ENCODE data around the gene NLK. TPM values are rescaled to one million over a fixed set of nuclear protein-coding genes. Genes with fewer than 3 reads are reported as not detected.
"Not testable (repeated sequence)": the region's sequence is repeated elsewhere in the genome, so short reads cannot be mapped to it uniquely, and the experiment has no call there.

The NLK gene
- total RNA-seq, 1 donor from 2014 or later = 22.6 TPM

GRCh38 chr17:28177351-28177750 is 134.9 kb downstream of the NLK start:
- H3K27ac ChIP-seq = no peak overlapping the region
- ATAC-seq (no peak), DNase-seq (no peak)
- H3K4me1 ChIP-seq = no peaks in the 10 kb centered on the region
- intact Hi-C loops (cut with DNase I) = no loop called here
- no peaks in the 10 kb centered on the region for H3K27me3 ChIP-seq
- no peaks in the 10 kb centered on the region for H3K9me3 ChIP-seq
- H3K4me3 ChIP-seq = no peak overlapping the region
- TF ChIP-seq CTCF (IDR thresholded peaks at IDR 0.05) = no peak
- H3K36me3 ChIP-seq = peaks cover 22% of the 10 kb centered on the region

- DNase-seq (no peak), ATAC-seq (no peak)
- H3K36me3 ChIP-seq = peaks cover 9% of the 10 kb centered on the region
- H3K9me3 ChIP-seq = no peaks in the 10 kb centered on the region
- TF ChIP-seq CTCF (IDR thresholded peaks at IDR 0.05) = no peak
- intact Hi-C loops (cut with DNase I) = no loop called here
- H3K27ac ChIP-seq = no peak overlapping the region
- no peaks in the 10 kb centered on the region for H3K4me1 ChIP-seq
- no peak overlapping the region for H3K4me3 ChIP-seq
- H3K27me3 ChIP-seq = no peaks in the 10 kb centered on the region
These were observed 136.3 kb downstream of the NLK start for GRCh38 chr17:28178800-28179199.

GRCh38 chr17:28180449-28180848 is 138.0 kb downstream of the NLK start:
- H3K27me3 ChIP-seq = no peaks in the 10 kb centered on the region
- no peak for ATAC-seq
- TF ChIP-seq CTCF (IDR thresholded peaks at IDR 0.05) = no peak
- H3K36me3 ChIP-seq = peaks cover 10% of the 10 kb centered on the region
- H3K4me1 ChIP-seq = no peaks in the 10 kb centered on the region
- intact Hi-C loops (cut with DNase I) = no loop called here
- H3K9me3 ChIP-seq = no peaks in the 10 kb centered on the region
- DNase-seq = no peak
- no peak overlapping the region for H3K4me3 ChIP-seq
- no peak overlapping the region for H3K27ac ChIP-seq

- Histone ChIP-seq H3K36me3 (peaks cover 21% of the 10 kb centered on the region), H3K27me3 (no peaks in the 10 kb centered on the region), H3K4me3 (no peak overlapping the region), H3K9me3 (no peaks in the 10 kb centered on the region), H3K4me1 (no peaks in the 10 kb centered on the region), H3K27ac (no peak overlapping the region)
- intact Hi-C loops (cut with DNase I) = no loop called here
- DNase-seq (no peak), ATAC-seq (no peak)
- TF ChIP-seq CTCF (IDR thresholded peaks at IDR 0.05) = no peak
These were observed 139.1 kb downstream of the NLK start for GRCh38 chr17:28181568-28181967.

GRCh38 chr17:28182559-28182958 is 140.1 kb downstream of the NLK start:
- Histone ChIP-seq H3K4me3 (no peak overlapping the region), H3K36me3 (peaks cover 21% of the 10 kb centered on the region), H3K27me3 (no peaks in the 10 kb centered on the region), H3K9me3 (no peaks in the 10 kb centered on the region), H3K4me1 (no peaks in the 10 kb centered on the region), H3K27ac (no peak overlapping the region)
- no peak for DNase-seq
- no peak for ATAC-seq
- TF ChIP-seq CTCF (IDR thresholded peaks at IDR 0.05) = no peak
- intact Hi-C loops (cut with DNase I) = no loop called here

- no peak for ATAC-seq
- Histone ChIP-seq H3K9me3 (no peaks in the 10 kb centered on the region), H3K27me3 (no peaks in the 10 kb centered on the region), H3K4me1 (no peaks in the 10 kb centered on the region), H3K36me3 (peaks cover 20% of the 10 kb centered on the region), H3K27ac (no peak overlapping the region), H3K4me3 (no peak overlapping the region)
- TF ChIP-seq CTCF (IDR thresholded peaks at IDR 0.05) = no peak
- no peak for DNase-seq
- intact Hi-C loops (cut with DNase I) = no loop called here
These were observed 143.2 kb downstream of the NLK start for GRCh38 chr17:28185658-28186057.

GRCh38 chr17:28186472-28186871 is 144.0 kb downstream of the NLK start:
- H3K27me3 ChIP-seq; DNase-seq; intact Hi-C loops (cut with DNase I); H3K9me3 ChIP-seq; H3K4me3 ChIP-seq; H3K27ac ChIP-seq; H3K4me1 ChIP-seq; ATAC-seq: not testable (repeated sequence)
- H3K36me3 ChIP-seq = peaks cover 20% of the 10 kb centered on the region
